CD1c-positive myeloid dendritic cell (primary cell): ENCODE measurements around the gene ARL15.
"Not testable (repeated sequence)": the region's sequence is repeated elsewhere in the genome, so short reads cannot be mapped to it uniquely, and the experiment has no call there.

ENCODE experiments used
- DNase-seq: peaks from one replicate; pipeline ENCODE4 v3.0.0-alpha.2; 2016; ENCODE audit errors: extremely low spot score

Gene ARL15

DNA sequence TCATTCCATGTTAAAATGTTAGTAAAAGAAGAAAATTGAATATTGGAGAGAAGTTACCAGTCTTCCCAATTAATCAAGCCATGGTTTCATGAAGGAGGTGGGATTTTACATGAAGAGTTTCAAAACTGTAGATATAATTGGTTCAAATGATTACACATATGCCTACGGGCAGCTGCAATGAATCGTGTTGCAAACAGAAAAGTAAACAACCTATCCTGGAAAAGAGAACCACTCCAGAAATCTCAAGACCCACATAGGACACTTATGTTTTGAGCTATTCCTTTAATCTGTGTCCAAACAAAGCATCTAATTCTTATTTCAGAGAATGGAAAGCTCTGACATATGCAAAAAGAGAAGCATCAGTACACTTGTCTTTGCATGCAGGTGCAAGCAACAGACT is 409.7 kb downstream of the ARL15 start:
- no peak for DNase-seq

DNA sequence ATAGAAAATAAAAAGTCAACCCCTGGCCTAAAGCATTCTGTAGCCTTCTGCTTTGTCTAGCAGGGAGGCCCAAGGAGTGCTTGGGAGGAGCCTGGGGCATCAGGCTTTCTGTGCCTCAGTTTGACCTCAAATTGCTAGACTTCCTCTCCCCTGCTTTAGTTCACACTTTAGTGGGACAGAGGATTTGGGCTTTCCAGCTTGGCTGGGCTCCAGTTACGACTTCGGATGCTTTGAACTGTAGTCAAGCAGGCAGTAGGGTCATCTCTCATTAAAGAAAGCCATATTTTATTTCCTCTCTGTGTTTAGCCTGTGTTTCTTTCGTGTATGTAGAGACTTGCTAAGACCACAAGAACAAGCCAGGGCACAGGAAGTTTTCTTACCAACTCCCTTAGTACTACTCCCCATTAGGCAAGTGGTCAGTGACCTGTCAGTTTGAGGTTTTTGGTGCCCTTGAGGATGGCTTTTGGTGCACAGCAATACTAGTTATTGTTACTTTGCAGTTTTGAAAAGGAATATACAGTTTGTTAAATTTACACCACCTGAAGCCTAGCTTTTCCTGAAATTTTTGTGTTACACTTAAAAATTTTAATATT is 415.2 kb downstream of the ARL15 start:
- DNase-seq: no peak

DNA sequence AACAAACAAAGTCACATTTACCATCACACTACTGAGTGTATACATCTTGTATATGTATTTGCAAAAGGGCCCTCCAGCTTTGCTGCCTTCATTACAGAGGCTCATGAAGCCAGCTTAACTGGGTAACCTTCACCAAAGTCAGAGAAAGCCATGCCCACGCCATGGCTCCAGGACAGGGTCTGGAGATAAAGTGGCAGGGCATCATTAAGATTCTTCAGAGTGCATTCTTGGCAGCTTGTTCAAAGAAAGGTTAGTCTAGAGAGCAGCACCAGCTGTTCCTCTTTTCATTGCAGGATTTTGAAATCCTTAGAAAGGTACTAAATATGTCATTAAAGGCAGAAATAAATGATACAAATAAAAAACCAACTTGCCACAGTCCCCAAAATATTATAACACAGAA is 416.7 kb downstream of the ARL15 start:
- DNase-seq: no peak

DNA sequence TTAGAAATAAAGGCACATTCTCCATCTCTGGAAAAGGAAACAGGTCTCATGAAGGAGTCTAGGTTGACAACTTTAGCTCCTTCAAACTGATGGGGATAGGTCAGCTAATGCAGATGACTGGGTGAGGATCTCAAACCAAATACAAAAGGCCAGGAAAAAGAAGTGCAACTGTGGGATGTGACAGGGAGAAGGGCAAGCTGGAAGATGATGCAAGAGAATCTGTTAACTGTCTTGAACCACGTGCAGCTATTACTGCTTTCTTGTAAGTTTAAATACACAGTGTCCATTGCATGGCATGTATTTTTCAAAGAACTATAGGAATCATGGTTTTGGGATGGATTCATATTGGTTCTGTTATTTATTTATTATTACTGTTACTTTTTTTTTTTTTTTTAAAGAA is 418.1 kb downstream of the ARL15 start:
- DNase-seq: no peak

DNA sequence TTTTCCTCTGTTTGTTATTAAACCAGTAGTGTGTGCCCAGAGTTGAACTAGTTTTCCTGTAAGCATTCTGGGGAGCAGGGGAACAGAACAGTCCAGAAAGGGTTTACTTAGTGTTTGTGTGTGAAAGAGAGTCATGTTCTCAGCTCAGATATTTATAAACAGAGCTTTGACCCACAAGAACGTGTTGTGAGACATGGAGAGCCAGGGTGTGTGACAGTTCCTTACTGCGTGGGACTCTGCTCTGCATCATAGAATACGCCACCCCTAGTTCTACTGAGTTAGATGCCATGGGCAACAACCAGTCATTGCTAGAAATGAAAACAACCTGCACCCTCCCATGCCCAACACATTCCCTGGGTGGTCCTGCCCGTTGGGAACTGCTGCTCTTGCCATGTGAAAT is 419.2 kb downstream of the ARL15 start:
- DNase-seq: no peak

DNA sequence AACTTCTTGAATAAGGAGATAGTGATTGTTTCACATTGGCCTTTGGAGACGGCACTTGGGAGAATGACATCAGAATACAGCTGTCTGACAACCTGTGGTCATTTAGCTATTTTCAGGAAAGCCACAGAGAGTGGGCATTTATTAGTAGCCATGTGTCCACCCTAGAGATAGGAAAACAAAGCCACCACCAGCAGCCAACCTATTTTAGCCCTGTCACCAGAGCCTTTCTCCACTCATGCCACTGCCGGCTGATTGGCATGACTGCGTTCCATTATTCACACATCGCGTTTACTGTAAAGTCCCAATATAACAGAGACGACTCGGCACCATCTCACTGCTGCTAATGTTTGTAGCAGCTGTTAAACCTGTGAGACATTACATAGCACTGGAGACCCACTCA is 419.9 kb downstream of the ARL15 start:
- DNase-seq: no peak

DNA sequence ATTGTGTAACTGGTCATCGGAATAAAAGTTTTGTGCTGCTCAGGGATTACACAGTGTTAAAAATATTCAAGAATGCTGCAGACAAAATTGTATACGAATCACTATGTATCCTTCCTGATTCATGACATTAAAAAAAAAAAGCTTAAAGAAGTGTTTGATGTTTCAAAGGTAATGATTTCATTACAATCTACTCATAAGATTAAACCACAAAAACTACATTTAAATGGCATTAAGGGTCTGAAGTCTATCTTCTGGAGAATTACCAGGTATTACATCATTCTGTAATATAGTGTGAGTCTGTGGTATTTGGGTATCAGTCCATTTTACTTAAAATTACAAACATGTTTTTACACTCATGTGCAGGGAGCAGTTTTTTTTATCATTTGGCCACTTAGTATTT is 425.5 kb downstream of the ARL15 start:
- DNase-seq: no peak

DNA sequence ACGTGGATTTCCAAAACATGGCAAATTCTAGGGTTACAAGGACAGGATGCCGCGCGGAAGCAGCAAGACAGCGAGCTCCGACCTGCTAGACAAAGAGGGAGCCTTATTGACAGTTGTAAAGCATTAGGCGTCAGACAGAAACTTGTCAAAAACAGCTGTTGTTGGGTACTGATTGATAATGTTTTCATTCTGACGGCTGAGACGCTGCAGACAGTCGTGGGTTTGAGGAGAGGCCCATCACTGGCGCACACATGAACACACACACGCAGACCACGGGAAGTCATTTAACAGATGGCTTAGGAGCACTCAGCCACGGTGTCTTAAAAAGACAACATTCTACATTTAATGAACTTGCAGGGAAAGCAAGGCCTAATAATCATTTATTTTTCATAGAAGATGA is 426.0 kb downstream of the ARL15 start:
- DNase-seq: no peak

DNA sequence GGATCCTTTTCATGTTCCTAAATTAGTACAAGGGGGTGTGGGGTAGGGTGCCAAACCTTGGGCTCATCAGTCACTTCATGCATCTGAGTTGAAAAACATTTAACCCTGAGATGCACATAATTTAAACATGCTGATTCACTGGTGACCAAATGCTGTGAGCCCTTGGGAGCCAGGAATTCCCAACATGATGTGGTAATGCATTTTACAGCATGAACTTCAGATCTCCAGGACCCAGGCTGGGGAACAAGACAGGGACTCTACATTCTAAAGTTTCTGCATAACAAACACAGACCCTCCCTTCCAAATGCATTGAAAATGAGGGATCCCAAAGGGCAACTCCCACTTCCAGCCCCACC is 427.7 kb downstream of the ARL15 start:
- DNase-seq: peak; percentile 7

DNA sequence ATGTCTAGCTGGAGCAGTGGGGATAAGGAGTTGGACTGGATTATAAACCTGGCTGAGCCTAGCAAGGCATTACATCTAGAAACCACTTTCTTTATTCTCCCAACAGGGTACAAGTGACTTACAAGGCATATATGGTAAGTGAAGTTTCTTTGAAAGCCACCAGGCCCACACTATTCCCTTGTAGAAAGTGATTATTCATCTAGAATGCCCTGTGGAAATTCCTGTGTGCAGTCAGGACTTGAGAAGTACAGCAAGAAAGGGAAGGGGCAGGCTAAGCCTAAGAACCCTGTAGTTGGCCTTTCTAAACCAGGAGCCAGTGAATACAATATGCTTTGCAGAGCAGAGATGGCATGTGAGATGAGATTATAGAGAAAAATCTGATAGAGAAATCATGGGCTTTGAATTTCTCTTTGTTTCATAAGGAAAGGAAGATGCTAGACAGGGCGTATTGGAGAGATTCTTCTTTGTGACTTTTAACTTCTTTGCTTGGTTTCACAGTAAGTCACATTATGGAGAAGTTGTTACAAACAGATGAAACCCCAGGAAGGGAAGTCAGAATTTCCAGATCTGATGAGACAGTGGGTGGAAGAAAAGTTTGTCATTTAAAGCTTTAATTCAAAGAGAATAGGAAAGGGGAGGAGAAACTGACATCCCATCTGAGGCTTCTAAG is 428.2 kb downstream of the ARL15 start:
- DNase-seq: peak; percentile 49

DNA sequence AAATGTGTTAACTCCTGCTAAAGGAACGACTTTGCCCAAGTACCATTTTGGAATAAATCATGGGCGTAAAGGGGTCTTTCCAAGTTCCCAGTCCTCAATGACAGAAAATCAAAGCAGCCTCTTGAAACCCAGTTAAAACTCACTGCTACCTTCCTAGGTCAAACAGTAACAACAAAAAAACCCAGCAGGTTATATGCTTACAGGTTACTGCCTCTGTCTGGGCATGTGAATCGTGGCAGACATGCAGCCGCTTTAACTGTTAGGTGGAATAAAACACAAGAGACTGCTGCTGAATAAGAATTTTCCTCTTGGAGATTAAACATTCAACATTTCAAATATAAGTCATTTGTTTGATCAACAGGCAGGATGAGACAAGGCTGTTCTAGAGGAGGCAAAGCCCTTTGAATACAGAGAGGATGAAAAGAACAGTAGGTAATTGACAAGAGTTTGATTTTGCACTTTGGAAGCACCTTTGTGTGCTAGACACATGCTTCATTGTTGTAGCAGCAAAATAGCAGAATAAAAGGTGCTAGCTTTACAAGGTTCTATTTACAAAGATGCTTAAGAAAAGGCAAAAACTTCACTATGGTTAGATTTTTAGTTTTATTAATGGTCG is 430.6 kb downstream of the ARL15 start:
- DNase-seq: no peak

DNA sequence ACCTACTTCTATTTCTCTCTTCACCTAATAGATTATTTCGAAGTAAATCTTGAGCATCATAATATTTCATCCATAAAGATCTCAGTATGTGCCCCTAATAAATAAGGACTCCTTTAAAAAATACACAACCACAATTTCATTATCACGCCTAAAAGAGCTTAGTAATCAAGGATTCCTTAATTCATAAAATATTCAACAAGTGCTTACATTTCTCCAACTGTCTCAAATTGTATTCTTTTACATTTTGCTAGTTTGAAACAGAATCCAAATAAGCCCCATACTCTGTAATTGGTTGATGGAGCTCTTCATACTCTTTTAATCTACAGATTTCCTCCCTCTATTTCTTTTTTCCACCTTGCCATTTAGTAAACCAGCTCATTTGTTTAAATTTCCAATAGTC is 432.4 kb downstream of the ARL15 start:
- no peak for DNase-seq

DNA sequence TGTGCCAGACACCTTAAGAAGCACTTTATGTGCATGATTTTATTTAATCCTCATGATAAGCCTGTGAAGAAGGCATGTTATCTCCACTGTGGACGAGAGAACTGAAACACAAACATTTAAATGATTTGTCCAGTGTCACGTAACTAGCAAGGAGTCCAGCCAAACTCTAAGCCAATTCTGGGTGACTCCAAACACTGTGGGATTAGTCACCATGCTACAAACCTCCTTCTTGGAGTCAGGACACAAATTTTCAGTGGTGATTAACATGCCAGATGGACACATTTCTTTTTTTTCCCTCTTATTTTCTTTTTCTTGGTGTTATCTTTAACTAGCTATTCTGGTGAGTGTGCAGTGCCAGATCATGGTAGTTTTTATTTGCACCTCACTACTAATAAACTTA is 433.1 kb downstream of the ARL15 start:
- no peak for DNase-seq

DNA sequence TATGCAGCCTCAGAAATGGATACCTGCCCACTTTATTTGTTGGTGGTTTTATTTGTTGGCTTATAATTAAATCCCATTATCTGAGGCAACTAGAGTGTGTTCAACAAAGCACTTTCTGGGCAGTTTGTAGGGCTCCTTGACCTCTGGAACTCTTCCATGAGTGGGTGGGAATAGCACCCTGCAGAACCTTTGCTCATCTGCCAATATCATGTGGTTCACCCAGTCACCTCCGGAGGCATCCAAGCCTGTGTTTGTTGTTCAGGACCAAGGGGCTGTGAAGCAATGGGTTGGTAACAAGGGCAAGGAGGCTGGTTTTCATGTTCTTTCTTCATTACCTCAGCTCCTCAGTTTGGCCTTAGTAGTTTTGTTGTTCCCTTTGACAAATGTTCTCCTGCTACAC is 436.0 kb downstream of the ARL15 start:
- DNase-seq: no peak

DNA sequence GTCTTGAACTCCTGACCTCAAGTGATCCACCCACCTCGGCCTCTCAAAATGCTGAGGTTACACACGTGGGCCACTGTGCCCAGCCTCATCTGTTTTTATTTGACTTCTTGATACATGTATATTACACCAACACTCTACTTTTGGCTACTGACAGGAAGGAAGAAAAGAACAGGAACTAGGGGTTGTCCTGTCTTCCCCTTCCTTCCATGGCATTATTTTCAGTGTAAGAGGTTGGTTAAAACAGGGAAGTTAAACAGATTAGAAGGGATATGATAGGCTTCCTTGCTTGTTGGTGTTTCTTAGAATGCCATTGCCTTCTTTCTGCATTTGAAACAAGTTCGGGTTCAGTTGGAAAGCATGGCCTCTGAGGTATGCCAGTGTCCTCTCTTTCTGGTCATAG is 437.1 kb downstream of the ARL15 start:
- no peak for DNase-seq

DNA sequence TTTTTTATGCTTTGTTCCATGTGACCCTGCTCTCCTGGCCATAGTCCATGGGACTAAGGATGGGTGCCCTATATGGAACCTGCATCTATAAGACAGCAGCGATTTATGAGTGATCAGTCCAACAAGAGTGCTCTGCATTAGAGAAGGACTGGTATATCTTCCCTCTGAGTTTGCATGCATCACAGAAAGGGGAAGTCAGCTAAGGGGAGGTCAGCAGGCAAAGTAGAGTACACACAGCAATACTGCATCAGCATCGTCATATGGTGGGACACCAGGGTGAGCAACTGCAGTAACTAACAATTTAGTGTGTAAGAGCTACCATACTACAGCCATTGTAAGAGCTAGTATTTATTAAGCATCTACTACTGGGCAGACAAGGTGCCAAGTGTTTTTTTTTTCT is 438.6 kb downstream of the ARL15 start:
- DNase-seq: no peak

DNA sequence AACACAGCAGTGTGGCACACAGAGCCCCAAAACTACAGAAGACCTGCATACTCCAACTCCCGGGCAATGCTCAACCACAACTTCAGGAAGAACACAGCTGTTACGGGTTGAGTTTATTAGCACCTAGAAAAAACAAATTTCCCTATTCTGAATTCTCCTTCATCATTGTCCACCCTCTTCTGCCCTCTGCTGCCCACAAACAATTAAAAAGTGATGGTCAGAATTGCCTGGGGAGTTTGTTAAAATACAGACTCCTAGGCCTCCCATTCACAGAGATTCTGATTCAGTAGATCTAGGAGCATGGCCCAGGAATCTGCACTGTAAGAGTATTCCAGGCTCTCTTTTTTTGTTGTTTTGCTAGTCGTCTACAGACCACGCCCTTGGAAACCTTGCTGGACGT is 439.3 kb downstream of the ARL15 start:
- DNase-seq: no peak

DNA sequence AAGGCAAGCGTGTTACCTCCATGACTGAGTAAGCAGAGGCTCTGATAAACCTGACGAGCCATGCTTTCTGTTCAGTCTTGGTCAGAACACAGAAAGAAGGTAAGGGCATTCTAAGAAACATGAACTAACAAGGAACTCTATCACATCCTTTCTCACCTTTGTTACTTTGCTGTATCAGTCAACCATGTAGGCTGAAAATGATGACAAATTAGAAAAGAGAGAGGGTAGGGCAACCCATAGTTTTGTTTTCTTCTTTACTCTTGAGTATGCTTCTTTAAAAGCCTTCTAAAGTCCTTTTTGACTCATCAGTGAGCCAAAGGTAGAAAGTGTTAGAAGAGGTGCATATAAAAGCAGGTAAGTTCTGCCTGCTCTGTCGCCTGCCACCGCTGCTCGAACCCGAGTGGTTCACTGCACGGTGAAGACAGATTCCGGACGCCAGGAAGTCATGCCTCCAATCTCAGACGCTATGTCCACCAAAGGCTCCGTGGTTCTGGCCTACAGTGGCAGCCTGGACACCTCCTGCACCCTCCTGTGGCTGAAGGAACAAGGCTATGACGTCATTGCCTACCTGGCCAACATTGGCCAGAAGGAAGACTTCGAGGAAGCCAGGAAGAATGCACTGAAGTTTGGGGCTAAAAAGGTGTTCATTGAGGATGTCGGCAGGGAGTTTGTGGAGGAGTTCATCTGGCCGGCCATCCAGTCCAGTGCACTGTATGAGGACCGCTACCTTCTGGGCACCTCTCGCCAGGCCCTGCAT is 451.5 kb downstream of the ARL15 start:
- no peak for DNase-seq

DNA sequence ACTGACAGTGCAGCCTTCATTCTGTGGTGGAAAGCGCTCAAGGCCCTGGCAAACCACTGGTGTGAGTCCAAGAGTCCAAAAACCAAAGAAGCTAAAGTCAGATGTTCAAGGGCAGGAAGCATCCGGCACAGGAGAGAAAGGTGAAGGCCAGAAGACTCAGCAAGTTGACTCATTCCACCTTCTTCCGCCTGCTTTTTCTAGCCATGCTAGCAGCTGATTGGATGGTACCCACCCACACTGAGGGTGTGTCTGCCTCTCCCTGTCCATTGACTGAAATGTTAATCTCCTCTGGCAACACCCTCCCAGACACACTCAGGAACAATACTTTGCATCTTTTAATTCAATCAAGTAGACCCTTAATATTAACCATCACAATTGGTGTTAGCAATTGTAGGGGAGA is 453.9 kb downstream of the ARL15 start:
- no peak for DNase-seq

DNA sequence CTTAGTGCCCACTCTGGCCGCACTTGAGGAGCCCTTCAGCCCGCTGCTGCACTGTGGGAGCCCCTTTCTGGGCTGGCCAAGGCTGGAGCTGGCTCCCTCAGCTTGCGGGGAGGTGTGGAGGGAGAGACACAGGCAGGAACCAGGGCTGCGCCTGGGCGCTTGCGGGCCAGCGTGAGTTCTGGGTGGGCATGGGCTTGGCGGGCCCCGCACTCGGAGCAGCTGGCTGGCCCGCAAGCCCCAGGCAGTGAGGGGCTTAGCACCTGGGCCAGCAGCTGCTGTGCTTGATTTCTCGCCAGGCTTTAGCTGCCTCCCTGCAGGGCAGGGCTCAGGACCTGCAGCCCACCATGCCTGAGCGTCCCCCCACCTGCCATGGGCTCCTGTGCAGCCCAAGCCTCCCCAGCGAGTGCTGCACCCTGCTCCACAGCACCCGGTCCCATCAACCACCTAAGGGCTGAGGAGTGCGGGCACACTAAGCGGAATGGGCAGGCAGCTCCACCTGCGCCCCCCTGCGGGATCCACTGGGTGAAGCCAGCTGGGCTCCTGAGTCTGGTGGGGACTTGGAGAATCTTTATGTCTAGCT is 473.4 kb downstream of the ARL15 start:
- not testable (repeated sequence) for DNase-seq

DNA sequence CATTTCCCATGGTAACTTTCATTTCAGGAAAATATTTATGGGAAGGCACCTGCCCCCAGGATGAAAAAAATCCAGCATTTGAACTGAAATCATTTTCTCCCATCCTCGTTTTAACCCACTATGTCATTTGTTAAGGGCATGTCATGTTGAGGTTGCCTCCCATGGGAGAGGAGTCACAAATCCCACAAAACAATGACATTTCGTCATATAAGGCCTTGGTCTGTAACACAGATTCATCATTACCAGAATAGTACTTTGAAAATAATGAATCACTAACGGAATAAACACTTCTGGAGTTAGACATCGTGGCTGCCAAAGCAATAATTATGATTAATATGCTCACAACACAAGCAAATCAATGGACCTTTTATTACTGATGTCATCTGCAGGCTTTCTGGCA is 475.9 kb downstream of the ARL15 start:
- no peak for DNase-seq
